ENCODE results near the gene DHRS7C.

DNA sequence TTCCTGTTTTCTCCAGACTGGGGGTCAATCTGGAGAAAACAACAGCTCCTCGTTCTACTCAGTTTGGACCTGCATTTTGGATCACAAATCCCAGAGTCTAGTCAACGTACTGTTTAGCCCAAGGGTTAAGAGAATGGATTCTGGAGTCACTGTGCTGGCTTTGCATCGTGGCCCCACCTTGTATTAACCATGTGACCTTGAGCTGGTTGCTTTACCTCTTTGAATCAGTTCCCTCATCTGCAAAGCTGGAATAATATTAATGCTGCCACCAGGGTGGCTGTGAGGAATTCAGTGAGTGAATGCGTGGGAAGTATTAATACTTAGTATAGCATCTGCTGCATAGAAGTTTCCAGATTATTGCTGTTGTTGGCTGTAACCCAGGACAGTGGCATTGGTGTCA, 11.3 kb upstream of the DHRS7C start:
- TF ChIP-seq EP300 (conservative IDR thresholded peaks at IDR 0.05; ENCODE audit: poor library complexity, severe bottlenecking) (no peak), POLR2AphosphoS5 (IDR thresholded peaks at IDR 0.05) (no peak), REST (IDR thresholded peaks at IDR 0.05; ENCODE audit: borderline replicate concordance) (no peak), SMC3 (conservative IDR thresholded peaks at IDR 0.05; ENCODE audit: poor library complexity) (no peak), EZH2 (IDR thresholded peaks at IDR 0.05; ENCODE audit: borderline replicate concordance, insufficient read depth, low read length, poor library complexity, severe bottlenecking) (no peak)
- TF ChIP-seq, protein P1, sequence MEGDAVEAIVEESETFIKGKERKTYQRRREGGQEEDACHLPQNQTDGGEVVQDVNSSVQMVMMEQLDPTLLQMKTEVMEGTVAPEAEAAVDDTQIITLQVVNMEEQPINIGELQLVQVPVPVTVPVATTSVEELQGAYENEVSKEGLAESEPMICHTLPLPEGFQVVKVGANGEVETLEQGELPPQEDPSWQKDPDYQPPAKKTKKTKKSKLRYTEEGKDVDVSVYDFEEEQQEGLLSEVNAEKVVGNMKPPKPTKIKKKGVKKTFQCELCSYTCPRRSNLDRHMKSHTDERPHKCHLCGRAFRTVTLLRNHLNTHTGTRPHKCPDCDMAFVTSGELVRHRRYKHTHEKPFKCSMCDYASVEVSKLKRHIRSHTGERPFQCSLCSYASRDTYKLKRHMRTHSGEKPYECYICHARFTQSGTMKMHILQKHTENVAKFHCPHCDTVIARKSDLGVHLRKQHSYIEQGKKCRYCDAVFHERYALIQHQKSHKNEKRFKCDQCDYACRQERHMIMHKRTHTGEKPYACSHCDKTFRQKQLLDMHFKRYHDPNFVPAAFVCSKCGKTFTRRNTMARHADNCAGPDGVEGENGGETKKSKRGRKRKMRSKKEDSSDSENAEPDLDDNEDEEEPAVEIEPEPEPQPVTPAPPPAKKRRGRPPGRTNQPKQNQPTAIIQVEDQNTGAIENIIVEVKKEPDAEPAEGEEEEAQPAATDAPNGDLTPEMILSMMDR (IDR thresholded peaks at IDR 0.05; ENCODE audit: poor library complexity, severe bottlenecking) = no peak
